Neuronal stem cell (in vitro differentiated cells): ENCODE data around the gene DNAJC6.

Source experiments
- DNase-seq: peaks from one replicate; pipeline ENCODE4 v3.0.0-alpha.2; 2013; ENCODE audit warnings: low spot score
- H2AFZ ChIP-seq: one replicate; pipeline ENCODE4 v1.6.1; 2013; ENCODE audit warnings: mild to moderate bottlenecking, low read length, inconsistent platforms
- H2AK5ac ChIP-seq: 2 replicates; pipeline ENCODE4 v1.6.1; 2013; ENCODE audit warnings: low read depth, mild to moderate bottlenecking, inconsistent platforms, low read length, moderate library complexity, mixed read lengths
- H2BK120ac ChIP-seq: 2 replicates; pipeline ENCODE4 v1.6.1; 2013; ENCODE audit warnings: low read depth, mild to moderate bottlenecking, inconsistent platforms, low read length, moderate library complexity, mixed read lengths
- H2BK12ac ChIP-seq: one replicate; pipeline ENCODE4 v1.6.1; 2013; ENCODE audit warnings: low read length, inconsistent platforms
- H2BK15ac ChIP-seq: 2 replicates; pipeline ENCODE4 v1.6.1; 2013; ENCODE audit warnings: mild to moderate bottlenecking, low read length, inconsistent platforms, mixed read lengths
- H2BK5ac ChIP-seq: one replicate; pipeline ENCODE4 v1.6.1; 2013; ENCODE audit warnings: inconsistent platforms, mild to moderate bottlenecking, low read length, moderate library complexity
- H3K14ac ChIP-seq: one replicate; pipeline ENCODE4 v1.6.1; 2013; ENCODE audit warnings: low read length, inconsistent platforms
- H3K18ac ChIP-seq: 2 replicates; pipeline ENCODE4 v1.6.1; 2013; ENCODE audit warnings: low read length, inconsistent platforms
- H3K23ac ChIP-seq: 2 replicates; pipeline ENCODE4 v1.6.1; 2013; ENCODE audit warnings: low read depth, mild to moderate bottlenecking, mixed read lengths, low read length, inconsistent platforms; ENCODE audit not compliant: poor library complexity
- H3K27ac ChIP-seq: replicated peaks from 3 replicates; pipeline ENCODE4 v1.5.1; 2013; ENCODE audit warnings: low read length, inconsistent platforms
- H3K27me3 ChIP-seq, 3 experiments: 2 replicates each; pipeline ENCODE4 v1.6.1; 2013; ENCODE audit warnings: low read length in 3 of 3, mild to moderate bottlenecking in 2 of 3, inconsistent platforms in 1 of 3, low read depth in 1 of 3, mixed read lengths in 1 of 3, moderate library complexity in 1 of 3; ENCODE audit not compliant: control insufficient read depth in 3 of 3, insufficient read depth in 3 of 3
- H3K36me3 ChIP-seq, 2 donors: replicated peaks in 1 of 2; 2 replicates each; pipeline ENCODE4 v1.6.1; 2013; ENCODE audit warnings: low read length in 2 of 2; ENCODE audit not compliant: control insufficient read depth in 2 of 2, insufficient read depth in 2 of 2
- H3K4ac ChIP-seq: 2 replicates; pipeline ENCODE4 v1.6.1; 2013; ENCODE audit warnings: inconsistent platforms, mild to moderate bottlenecking, low read length, moderate library complexity
- H3K4me1 ChIP-seq, 2 donors: 1 replicate in 1 of 2; 2 replicates in 1 of 2; pipeline ENCODE4 v1.6.1; 2013; ENCODE audit warnings: low read length in 2 of 2, low read depth in 1 of 2; ENCODE audit not compliant: control insufficient read depth in 2 of 2, insufficient read depth in 1 of 2
- H3K4me2 ChIP-seq: one replicate; pipeline ENCODE4 v1.6.1; 2013; ENCODE audit warnings: mild to moderate bottlenecking, low read length, inconsistent platforms; ENCODE audit not compliant: insufficient read depth, poor library complexity, severe bottlenecking
- H3K4me3 ChIP-seq, 2 donors: 2 replicates each; pipeline ENCODE4 v1.5.1; 2013; ENCODE audit warnings: low read length in 2 of 2, mild to moderate bottlenecking in 2 of 2, inconsistent platforms in 1 of 2, moderate library complexity in 1 of 2
- H3K79me1 ChIP-seq: one replicate; pipeline ENCODE4 v1.6.1; 2013; ENCODE audit warnings: low read depth, mild to moderate bottlenecking, inconsistent platforms, low read length, moderate library complexity
- H3K9ac ChIP-seq: one replicate; pipeline ENCODE4 v1.6.1; 2013; ENCODE audit warnings: mild to moderate bottlenecking, low read depth, low read length, inconsistent platforms; ENCODE audit not compliant: poor library complexity
- H3K9me3 ChIP-seq, 2 donors: replicated peaks in 1 of 2; 2 replicates each; pipeline versions ENCODE3 to v1.6.1; 2013; ENCODE audit warnings: low read length in 2 of 2, mild to moderate bottlenecking in 2 of 2, inconsistent platforms in 1 of 2, low read depth in 1 of 2, mixed read lengths in 1 of 2, moderate library complexity in 1 of 2; ENCODE audit not compliant: control insufficient read depth in 2 of 2, insufficient read depth in 1 of 2
- H4K8ac ChIP-seq: one replicate; pipeline ENCODE4 v1.6.1; 2013; ENCODE audit warnings: low read depth, mild to moderate bottlenecking, inconsistent platforms, low read length, moderate library complexity
- H4K91ac ChIP-seq: one replicate; pipeline ENCODE4 v1.6.1; 2013; ENCODE audit warnings: low read length, low read depth, mild to moderate bottlenecking, inconsistent platforms; ENCODE audit not compliant: poor library complexity
- WGBS, 2 donors: extraction: QIAGEN DNeasy Blood & Tissue Kit; methylation state at CpG; one replicate each; pipeline ENCODE4 v1.1.7; 2013; ENCODE audit warnings: missing lambda C conversion rate in 2 of 2, mixed read lengths in 1 of 2; ENCODE audit not compliant: insufficient read length in 2 of 2, insufficient replicate concordance in 1 of 2; ENCODE audit errors: extremely low coverage in 2 of 2; 5-methylcytosine and 5-hydroxymethylcytosine counted together

Gene DNAJC6

DNA sequence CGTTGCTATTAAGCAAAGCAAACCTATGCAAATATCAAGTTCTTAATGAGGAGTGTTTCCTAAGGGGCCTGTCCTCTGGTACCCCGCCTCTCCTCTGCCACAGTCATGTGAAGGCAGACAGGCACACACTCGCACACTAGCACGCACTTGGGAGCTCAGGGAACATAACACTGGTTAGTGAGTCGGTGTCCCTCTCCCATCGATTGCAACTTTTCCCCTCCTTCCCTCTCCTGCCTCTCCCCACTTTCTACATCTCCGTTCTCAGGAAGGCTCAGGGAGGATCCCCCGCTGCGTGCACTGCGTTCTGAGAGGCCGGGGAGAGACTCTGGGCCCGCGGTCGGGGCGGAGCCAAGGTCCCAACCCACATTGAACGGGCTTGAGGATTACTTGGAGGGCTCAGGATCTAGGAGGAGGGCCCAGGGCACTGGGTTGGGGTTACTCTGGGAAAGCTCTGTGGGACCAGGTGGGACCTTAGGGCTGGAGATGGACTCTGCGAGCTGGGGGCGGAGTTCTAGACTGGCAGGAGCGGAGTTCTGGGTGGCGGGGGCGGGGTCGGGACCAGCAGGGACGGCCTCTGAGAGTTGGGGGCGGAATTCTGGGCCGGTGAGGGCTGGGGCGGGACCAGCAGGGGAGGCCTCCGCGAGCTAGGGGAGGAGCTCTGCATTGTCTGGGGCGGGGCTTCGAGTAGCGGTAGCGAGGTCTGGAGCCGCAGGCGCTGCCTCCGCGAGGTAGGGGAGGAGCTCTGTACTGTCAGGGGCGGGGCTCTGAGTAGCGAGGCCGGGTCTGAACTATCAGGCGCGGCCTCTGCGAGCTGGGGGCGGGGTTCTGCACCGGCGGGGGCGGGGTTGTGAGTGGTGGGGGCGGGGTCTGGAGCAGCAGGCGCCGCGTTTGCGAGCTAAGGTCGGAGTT lies 110.6 kb downstream of the DNAJC6 start:
- Histone ChIP-seq H3K9ac (no peak overlapping the region), H3K4me2 (peak overlapping the region; percentile 59), H3K4ac (no peak overlapping the region), H3K79me1 (peaks cover 5% of the 10 kb centered on the region), H2BK120ac (no peak overlapping the region), H3K27me3 (peaks cover 0 to 25% (median 0%) of the 10 kb centered on the region in 3 experiments), H3K23ac (no peak overlapping the region), H3K4me3 (peak overlapping the region; percentile 80 to 94), H3K9me3 (peaks cover 0 to 3% of the 10 kb centered on the region in 2 donors), H4K8ac (no peak overlapping the region), H2AK5ac (no peak overlapping the region), H3K36me3 (peaks cover 2 to 4% of the 10 kb centered on the region in 2 donors), H4K91ac (no peak overlapping the region), H3K4me1 (peaks cover 2 to 5% of the 10 kb centered on the region in 2 donors), H3K18ac (peak overlapping the region; percentile 97), H2BK15ac (peak overlapping the region; percentile 19), H2BK12ac (no peak overlapping the region), H2AFZ (peak overlapping the region; percentile 100), H3K14ac (no peak overlapping the region), H3K27ac (peak overlapping the region; percentile 88), H2BK5ac (no peak overlapping the region)
- DNase-seq, result peak; percentile 97
- no CpG with 5 or more reads among the region's 52 CpGs for WGBS, 2 donors

DNA sequence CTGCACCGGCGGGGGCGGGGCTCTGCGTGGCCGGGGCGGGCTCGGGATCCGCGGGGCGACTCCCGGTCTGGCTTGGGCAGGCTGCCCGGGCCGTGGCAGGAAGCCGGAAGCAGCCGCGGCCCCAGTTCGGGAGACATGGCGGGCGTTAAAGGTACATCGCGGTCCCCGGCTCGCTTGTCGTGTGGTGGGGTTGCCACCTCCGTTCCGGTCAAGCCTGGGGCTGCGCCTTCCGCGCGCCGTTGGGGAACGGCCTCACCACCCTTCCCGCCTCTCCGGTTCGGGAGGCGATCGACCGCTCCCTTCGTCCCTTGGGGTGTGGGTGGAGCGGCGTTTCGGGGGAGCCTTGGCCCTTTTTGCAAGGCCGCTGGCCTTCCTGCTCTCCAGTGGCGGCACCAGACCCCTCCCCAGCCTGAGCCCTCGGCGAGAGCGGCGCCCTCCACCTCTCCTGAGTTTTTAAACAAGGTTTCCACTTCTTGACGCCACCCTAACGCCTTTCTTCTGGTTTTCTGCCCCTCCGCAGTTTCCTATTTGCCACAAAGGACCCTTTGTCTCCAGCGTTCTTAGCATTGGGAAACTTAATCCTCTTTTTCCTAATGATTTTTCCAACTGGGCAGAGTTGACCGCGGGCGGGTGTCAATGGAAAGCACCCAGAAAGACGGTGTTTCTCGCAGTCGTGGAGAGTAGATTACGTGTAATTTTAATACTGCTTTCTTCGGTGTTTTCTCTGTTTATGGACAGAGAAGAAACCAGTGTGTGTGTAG lies 111.4 kb downstream of the DNAJC6 start, which contains the start of the genes LEPR and LEPROT:
Gene LEPR, plus strand, starts transcription at position 79 of the 761 bp plus-strand sequence. CDS start 144,898 bp downstream, outside the sequence.
Gene LEPROT, plus strand, starts transcription at position 79 of the 761 bp plus-strand sequence. Its CDS starts 57 bp downstream, at position 136.
- Histone ChIP-seq H3K4ac (no peak within 1 kb of the TSS), H2AFZ (peak within 1 kb of the TSS; percentile 100), H2BK15ac (peak within 1 kb of the TSS; percentile 19), H3K9ac (peak within 1 kb of the TSS; percentile 98), H3K23ac (peak within 1 kb of the TSS; percentile 99), H3K9me3 (peaks cover 0 to 3% of the 10 kb centered on the region in 2 donors), H3K18ac (peak within 1 kb of the TSS; percentile 98), H3K27me3 (peaks cover 0 to 19% (median 0%) of the 10 kb centered on the region in 3 experiments), H3K27ac (peak within 1 kb of the TSS; percentile 98), H4K8ac (no peak within 1 kb of the TSS), H3K79me1 (peaks cover 5% of the 10 kb centered on the region), H3K14ac (peak within 1 kb of the TSS; percentile 86), H2BK12ac (no peak within 1 kb of the TSS), H3K4me3 (peak within 1 kb of the TSS; percentile 94 to 96), H2BK120ac (no peak within 1 kb of the TSS), H3K36me3 (peaks cover 2 to 11% of the 10 kb centered on the region in 2 donors), H2AK5ac (no peak within 1 kb of the TSS), H4K91ac (no peak within 1 kb of the TSS), H3K4me1 (peaks cover 2 to 5% of the 10 kb centered on the region in 2 donors), H3K4me2 (peak within 1 kb of the TSS; percentile 59), H2BK5ac (peak within 1 kb of the TSS; percentile 84)
- DNase-seq, result no peak
- no CpG with 5 or more reads among the region's 60 CpGs for WGBS, 2 donors

DNA sequence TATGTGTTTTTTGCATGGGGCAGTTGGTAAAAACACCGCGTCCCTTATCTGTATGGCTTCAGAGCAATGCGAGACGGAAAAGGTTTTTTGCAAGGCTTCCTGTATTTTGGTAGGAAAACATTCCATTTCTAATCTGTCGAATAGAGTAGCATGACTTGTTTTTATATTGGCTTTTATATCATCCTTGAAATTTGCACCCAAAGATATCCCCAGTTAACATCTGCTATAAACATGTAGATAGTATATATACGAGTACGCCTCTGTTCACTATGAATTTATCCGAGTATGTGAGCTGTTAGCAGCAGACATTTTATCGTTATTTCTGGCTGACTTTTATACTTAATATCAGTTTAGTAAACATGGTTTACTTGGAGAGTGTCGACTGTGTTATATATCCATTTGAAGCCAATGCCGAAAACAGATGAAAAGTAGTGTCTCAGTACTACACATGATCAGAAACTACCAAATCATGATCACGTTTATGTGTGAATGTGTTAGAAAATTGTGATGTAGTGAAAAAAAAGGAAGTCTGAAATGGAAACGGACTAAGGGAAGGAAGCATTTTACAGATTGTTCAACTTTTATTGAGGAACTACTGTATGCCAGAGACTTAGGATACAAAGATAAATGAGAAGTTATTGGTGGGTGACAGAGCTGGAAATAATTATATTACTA lies 112.1 kb downstream of the DNAJC6 start:
- H3K79me1 ChIP-seq, result peaks cover 5% of the 10 kb centered on the region
- H3K9ac ChIP-seq, result no peak overlapping the region
- no peak overlapping the region for H2BK120ac ChIP-seq
- no peak overlapping the region for H4K91ac ChIP-seq
- no peak overlapping the region for H4K8ac ChIP-seq
- no peak overlapping the region for H3K18ac ChIP-seq
- H3K9me3 ChIP-seq, result peaks cover 0 to 3% of the 10 kb centered on the region in 2 donors
- 100% methylated on average over 1 of the region's 13 CpGs for WGBS, 2 donors
- H3K4me2 ChIP-seq, result peak overlapping the region; percentile 55
- H3K4me1 ChIP-seq, result peaks cover 2 to 5% of the 10 kb centered on the region in 2 donors
- H2BK5ac ChIP-seq, result no peak overlapping the region
- peak overlapping the region; percentile 97 for H2AFZ ChIP-seq
- no peak overlapping the region for H2BK12ac ChIP-seq
- peaks cover 2 to 18% of the 10 kb centered on the region in 2 donors for H3K36me3 ChIP-seq
- no peak overlapping the region for H3K14ac ChIP-seq
- no peak for DNase-seq
- H3K23ac ChIP-seq, result no peak overlapping the region
- no peak overlapping the region for H2BK15ac ChIP-seq
- peak overlapping the region; percentile 98 for H3K27ac ChIP-seq
- no peak overlapping the region for H2AK5ac ChIP-seq
- peak overlapping the region; percentile 94 to 96 for H3K4me3 ChIP-seq
- no peak overlapping the region for H3K4ac ChIP-seq
- H3K27me3 ChIP-seq, result peaks cover 0 to 19% (median 0%) of the 10 kb centered on the region in 3 experiments
